HG03280 (cell line): ENCODE data around the gene MMD2.
A peak's percentile ranks its signal among the peaks of the same experiment; 100 is the strongest.
"Not testable (repeated sequence)": the region's sequence is repeated elsewhere in the genome, so short reads cannot be mapped to it uniquely, and the experiment has no call there.

ENCODE experiments used
- ATAC-seq: cut with Tn5 transposase; IDR thresholded peaks from one replicate; pipeline ENCODE4 v1.9.1; 2021; ENCODE audit warnings: mild to moderate bottlenecking, moderate library complexity; ENCODE audit not compliant: unreplicated experiment

The MMD2 gene

DNA sequence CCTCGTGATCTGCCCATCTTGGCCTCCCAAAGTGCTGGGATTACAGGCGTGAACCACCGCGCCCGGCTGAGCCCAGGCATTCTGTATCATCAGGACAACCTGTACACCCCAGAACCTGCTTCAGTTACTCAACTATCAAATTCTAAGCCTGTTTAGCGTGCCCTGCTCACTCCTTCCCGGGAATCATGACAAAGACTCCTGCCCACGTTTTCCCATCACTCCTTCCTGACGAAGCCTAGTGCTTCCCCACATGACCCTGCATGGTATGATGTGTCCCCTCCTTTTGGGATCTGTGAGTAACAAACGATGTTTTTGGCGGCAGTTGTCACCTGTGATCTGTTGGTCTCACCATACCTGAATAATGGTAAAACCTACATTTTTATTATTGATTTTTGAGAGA is 63.2 kb downstream of the MMD2 start:
- no peak for ATAC-seq

DNA sequence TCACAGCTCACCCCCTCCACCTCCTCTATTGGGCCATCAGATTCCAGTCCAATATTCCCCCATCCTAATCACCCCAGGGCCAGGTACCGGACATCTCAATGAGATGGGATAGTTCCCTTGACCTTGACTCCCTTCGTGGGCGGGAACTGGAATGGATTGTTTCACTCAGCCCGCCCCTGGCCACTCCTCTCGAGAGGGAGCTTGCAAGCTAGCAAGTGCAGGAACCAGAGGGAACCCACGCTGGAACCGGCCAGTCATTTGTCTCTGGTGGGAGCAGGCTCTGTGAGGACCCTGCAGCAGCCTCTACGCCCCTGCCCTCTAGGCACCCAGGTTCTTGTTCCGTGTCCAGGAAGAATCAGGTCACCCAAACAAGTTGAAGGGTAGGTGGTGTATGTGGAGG is 64.5 kb downstream of the MMD2 start:
- no peak for ATAC-seq

DNA sequence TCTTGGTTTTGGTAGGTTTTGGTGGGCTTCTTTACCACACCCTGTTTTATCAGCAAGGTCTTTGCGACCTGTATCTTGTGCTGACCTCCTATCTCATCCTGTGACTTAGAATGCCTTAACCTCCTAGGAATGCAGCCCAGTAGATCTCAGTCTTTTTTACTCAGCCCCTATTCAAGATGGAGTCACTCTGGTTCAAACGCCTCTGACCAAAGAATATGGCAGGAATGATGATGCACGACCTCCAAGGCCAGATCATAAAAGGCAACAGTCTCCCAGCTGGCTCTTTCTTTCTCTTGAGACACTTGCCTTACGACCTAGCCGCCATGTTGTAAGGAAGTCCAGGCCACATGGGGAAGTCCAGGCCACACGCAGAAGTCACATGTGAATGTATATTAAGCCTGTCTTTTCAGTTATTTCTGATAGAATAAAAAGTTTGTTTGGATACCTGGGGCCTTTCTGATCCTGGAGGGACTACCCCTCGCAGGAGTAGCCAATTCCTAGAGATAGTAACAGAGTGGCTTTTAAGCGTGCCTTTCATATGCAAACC is 65.0 kb downstream of the MMD2 start:
- ATAC-seq = no peak

DNA sequence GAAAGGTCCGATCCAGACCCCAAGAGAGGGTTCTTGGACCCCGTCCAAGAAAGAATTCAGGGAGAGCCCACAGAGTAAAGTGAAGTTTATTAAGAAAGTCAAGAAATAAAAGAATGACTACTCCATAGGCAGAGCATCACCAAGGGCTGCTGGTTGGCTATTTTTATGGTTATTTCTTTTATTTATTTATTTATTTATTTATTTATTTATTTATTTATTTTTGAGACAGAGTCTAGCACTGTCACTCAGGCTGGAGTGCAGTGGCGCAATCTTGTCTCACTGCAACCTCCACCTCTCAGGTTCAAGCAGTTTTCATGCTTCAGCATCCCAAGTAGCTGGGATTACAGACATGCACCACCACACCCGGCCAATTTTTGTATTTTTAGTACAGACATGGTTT is 65.8 kb downstream of the MMD2 start:
- ATAC-seq = not testable (repeated sequence)

DNA sequence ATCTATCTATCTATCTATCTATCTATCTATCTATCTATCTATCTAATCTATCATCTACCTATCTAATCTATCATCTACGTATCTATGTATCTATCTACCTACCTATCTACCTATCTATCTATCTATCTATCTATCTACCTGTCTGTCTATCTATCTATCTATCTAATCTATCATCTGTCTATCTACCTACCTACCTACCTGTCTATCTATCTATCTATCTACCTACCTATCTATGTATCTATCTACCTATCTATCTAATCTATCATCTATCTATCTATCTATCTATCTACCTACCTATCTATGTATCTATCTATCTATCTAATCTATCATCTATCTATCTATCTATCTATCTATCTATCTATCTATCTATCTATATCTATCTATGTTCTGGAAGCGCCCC is 67.5 kb downstream of the MMD2 start:
- not testable (repeated sequence) for ATAC-seq

DNA sequence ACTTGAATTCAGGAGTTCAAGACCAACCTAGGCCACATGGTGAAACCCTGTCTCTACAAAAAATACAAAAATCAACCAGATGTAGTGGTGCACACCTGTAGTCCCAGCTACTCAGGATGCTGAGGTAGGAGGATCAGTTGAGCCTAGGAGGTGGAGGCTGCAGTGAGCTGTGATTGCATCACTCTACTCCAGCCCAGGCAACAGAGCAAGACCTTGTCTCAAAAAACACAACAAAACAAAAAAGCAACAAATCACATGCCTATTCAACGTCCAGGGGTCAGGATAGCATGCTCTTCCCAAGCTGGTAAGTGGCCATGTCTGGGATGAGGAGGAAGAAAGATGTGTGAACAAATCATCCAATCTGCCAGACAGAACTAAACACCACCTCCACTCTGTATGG is 69.3 kb downstream of the MMD2 start:
- ATAC-seq = no peak

DNA sequence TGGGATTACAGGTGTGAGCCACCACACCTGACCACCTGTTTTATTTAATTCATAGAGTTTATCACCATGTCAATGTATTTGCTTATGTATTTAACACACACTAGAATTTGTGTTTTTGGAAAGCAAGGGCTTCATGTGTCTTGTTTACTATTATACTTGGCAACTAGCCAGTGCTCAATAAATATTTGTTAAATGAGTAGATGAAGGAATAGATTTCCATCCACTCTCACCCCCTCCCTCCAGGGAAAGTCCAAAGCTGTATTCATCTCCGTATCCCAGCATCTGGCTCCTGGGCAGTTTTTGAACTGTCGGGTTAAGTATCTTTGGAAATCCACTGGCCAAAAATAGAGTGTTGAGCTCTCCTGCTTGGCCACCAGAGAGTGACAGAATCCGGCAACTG is 70.8 kb downstream of the MMD2 start:
- ATAC-seq = no peak

DNA sequence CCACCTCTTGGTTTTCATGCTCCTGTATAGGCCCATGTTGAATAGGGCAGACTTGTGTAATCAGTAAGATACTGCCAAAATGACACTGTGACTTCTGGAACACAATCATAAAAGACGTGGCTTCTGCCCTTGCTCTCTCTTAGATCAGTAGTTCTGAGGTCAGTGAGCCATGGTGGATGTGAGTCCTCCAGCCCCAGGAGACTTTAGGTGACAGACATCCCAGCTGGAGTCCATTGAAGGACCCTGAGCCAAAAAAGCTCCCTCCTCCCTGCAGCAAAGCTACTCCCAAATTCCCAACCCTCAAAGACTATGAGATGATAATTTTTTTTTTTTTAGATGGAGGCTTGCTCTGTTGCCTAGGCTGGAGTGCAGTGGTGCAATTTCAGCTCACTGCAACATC is 72.3 kb downstream of the MMD2 start:
- ATAC-seq = no peak

DNA sequence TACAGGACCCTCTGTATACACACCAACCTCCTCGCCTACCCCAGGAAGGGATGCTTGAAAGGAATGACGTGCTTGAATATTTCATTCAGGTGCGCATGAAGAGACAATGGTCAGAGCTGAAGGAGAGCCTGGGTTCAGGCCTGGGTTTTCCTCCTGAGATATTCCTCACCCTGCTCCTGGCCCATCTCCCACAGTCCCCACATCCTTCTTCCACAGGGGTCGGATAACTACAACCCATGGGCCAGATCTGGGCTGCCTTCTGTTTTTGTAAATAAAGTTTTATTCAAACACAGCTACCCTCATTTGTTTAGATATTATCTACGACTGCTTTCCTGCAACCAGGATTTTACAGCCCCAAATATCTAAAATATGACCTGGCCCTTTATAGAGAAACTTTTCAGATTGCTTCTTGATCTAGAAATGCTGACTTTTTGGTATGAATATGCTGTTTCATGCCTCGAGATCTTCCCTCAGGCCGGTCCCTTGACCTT is 73.6 kb downstream of the MMD2 start:
- no peak for ATAC-seq

DNA sequence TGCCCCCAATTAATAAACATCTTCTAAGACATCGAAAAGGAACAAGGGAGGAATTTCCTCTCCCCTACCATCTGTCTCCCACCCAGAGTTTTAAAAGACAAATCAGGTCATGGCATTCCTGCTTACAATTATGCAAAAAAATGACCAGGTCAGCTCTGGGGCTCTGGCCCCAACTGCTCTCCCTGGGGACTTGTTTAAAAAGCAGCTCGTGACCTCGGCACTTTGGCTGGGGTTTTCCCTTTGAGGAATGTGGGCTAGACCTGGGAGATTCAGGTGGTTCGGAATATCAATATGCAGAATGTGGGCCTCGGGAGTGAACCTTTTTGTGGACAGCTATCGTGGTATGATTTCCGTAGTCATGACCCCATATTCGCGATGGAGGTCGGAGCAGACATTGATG is 74.8 kb downstream of the MMD2 start:
- ATAC-seq = no peak

DNA sequence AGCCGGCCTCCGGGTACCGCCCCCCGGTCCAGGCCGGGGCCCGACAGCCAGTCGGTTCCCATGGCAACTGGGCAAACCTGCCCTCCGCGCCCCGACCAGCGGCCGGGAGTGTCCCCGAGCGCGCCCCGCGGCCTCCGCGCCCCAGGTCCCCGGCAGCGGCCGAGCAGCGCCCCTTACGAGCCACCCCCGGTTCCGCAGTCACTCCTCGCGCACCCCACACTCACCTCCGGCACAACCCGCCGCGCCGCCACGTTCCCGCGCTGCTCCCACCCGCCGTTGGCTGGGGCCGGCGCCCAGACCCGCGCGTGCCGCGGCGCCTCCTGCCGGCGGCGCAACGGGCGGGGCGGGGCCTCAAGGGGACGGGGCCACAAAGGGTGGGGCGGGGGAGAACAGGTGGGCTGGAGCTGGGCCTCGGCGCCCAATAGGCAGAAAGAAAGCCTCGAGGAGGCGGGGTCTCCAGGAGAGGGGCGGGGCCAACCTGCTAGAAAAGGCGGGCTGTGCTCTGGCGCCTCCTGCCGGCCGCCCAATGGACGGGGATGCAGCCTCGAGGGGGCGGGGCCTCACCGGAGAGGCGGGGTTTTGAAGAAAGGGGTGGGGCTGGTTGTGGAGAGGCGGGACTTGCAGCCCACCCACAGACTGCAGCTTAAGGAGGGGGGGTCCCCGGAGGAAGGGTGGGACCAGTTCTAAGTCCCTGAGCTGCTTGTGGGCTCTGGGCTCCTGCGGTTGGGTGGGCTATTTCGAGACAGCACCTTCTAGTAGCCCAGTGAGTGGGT is 75.4 kb downstream of the MMD2 start, which contains the start of gene RADIL:
TSS of gene RADIL (minus strand) at position 345 of the 773 bp plus-strand sequence. CDS start 5,577 bp downstream, outside the sequence.
- ATAC-seq = peak; percentile 53

DNA sequence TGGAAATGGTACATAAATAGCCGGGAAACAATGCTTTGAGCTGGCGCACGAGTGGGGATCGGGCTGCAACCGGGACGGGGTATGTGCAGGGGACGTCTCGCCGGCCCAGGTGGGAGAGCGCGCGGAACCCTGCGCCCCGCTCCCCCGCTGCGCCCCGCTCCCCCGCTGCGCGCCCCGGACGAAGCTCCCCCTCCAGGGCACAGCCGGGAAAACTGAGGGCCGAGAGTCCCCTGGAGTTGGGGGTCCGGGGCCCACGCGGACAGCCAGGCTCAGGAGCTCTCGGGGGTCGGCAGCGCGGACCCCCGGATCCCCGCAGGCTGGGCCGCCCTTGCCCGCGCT is 76.0 kb downstream of the MMD2 start:
- ATAC-seq = no peak

DNA sequence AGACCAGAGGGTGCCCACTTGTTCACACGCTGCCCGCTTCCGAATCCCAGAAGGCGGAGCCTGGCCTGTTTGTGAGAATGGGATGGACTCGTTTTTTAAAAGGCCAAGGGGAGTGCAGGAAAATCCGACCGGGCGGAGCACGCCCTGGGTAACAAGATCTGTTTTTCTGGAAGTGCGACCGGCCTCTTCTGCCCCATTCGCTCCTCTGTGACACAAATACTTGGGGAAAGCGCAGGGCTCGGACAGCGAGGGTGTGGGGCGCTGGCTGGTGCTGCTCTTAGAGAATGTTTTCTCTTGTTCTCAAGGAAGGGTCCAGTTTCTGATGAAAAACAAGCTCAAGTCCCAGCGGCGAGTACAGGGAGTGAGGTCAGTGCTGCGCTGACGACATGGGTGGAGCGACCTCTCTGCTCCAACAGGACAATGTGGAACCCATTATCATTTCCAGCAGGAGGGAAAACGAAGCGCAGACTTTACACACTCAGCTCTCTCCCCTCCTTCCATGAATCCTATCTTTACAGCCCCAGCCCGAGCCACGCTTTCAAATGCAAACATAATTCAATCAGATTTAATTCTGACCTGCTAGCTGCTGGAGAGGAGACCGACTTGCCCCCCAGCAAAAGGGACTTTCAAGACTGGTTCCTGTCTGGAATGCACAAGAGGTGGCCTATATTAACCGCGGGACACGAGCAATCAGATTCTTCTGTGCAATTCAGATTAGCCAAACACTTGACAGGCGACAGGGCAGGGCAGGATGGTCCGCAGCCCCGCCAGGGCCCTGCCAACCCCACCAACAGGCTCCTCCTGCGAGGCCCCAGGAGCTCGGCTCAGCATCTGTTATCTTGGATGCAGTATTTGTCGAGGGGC is 76.6 kb downstream of the MMD2 start:
- ATAC-seq = no peak

DNA sequence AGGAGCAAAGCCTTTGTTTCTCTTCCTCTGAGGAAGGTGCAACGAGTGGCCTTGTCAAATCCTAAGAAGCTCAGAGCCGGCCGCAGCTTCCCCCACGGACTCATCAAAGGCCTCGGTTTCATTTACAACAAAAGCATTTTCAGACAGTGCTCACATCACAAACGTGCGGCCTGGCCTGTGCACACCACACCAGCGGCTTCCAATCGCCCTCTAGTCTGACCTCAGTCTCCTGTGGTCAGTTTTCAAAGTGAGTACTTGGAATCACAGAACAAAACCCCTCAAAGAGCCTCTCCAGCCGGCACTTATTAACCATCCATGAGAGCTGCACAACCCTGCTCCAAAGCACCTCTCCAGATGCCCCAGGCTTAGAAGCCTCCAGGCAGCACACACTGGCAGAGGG is 78.8 kb downstream of the MMD2 start:
- ATAC-seq = no peak

DNA sequence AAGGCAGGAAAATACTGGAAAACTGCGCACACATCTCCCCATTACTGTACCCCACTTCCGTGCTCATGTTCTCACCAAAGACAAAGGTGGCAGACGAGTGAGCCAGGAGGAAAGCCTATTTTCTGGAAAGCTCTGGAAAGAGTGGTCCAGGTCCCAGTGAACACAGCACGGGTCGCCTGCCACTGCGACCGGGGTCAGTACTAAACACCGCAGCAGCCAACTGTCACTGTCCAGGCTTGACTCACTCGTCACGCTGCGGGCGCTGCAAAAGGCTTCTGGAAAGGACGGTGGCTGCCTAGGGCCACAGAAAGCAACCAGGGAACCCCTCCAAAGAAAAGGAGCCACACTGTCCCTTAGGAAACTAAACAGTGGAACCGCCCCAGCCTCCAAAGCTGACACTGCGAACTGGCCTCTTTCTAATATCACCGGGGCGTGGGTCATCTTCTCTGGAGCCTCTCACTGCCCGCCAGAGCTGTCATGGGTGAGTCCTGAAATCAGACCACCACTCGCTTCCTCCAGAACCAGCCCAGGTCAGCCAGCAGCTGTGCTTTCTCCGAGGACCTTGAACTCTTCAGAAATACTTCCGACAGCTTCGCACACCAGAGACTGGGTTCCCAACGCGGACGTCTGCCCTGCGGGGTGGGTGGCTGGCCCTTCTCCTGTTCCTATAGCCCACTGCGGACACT is 79.4 kb downstream of the MMD2 start:
- no peak for ATAC-seq

DNA sequence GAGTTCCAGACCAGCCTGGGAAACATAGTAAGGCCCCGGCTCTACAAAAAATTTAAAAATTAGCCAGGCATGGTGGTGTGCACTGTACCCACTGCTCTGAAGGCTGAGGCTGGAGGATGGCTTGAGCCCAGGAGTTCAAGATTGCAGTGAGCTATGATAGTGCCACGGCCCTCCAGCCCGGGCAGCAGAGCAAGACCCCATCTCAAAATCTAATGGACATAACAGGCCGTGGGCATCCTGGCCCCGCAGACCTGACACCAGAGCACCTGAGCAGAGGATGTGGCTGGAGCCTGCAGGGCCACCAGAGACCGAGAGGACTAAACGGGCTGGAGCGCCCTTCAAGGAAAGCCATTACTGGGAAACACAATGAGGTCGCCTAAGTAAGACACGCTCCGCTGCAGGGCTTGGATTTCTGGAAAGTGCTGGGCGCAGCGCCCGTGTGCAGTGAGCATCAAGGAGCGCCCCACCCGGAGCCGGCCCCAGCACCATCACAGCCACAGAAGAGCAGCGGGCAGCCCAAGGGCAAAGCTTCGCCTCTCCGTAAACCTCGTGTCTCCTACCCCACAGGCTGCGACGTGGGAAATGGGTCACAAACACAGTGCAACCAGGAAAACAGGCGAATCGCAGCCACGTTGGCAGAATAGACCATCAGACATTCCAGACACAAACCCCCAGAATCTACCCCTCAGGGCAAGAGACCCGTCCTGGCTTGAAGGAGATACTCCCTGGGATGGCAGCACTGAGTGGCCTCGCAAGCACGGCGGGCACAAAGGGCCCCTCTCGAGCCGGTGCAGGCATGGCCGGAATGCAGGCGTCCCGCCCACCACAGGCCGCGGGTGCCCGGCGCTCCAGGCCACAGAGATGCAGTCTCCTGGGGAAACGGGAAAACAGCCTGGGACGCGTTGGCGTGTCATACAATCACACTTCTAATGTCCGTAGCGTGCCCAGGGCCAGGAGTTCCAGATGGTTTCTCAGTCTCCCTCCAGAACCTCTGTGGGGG is 80.4 kb downstream of the MMD2 start:
- ATAC-seq = no peak

DNA sequence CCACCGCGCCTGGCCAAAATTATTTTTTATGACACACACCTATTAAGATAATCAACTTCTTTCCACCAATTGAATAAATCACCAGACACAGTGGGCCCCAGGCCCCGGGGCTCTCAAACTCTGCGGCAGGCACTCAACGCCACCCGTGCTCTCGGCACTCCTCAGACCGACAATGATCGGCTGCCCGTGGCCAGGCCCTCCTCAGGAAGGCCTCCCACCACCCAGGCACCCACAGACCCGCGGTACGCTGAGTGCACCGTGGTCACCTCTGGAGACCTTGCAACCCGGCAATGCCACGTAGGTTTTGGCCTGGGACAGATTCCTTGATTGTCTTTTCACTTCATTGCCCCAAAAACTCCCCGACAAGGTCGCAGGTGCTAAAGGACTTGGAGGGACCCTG is 82.4 kb downstream of the MMD2 start:
- ATAC-seq = no peak

DNA sequence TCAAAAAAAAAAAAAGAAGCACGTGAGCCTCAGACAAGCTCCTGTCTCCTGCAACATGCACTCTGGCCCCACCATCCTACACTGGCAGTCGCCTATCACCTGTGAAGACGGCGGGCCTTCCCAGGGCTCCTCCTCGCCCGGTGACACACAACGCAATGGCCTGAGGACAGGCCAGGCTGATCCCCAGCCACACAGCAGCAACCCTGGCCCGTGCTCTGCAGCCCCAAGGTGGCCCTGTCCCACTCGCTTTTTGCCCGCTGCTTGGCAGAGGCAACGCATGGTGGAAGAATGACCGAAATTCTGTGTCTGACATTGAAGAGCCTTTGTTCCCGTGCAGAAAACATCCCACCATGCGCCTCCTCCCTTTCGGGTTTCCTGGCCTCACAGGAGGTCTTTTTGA is 83.6 kb downstream of the MMD2 start:
- ATAC-seq = no peak

DNA sequence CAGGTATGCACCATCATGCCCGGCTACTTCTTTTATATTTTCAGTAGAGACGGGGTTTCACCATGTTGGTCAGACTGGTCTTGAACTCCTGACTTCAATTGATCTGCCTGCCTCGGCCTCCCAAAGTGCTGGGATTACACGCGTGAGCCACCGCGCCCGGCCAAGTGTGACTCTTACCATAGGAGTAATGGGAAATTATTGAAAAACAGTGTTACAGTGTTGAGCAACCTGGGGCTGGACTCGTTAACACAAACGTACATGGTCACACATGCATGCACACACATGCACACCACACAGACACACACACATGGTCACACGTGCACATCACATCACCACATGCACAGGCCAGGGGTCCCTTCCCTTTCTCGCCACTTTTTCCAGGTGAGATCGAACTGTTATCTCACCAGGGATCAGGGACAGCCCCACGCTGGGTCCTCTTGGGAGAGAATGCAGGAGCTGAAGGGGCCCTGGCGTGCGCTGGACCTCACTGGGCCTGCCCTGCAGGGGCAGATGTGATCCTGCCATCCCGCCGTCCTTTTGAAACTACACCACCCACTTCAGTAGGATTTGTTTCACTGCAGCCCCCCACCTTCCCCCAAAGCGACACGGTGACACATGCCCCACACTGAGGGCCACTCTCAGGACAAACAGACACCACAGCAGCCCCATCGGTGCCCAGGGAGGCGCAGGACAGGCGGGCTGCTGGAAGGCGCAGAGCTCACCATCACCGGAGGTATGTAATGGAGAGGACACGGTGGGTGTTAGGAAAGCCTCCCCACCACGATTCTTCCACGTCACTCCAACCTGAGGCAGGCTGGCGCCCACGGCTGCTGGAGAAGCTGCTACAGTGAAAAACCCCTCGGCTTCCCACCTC is 85.7 kb downstream of the MMD2 start:
- no peak for ATAC-seq
